ENCODE measurements around the gene MKKS. TPM values are rescaled to one million over a fixed set of nuclear protein-coding genes. Genes with fewer than 3 reads are reported as not detected.

Gene MKKS
- total RNA-seq, result 5.3 and 7.9 TPM in 2 replicates

DNA sequence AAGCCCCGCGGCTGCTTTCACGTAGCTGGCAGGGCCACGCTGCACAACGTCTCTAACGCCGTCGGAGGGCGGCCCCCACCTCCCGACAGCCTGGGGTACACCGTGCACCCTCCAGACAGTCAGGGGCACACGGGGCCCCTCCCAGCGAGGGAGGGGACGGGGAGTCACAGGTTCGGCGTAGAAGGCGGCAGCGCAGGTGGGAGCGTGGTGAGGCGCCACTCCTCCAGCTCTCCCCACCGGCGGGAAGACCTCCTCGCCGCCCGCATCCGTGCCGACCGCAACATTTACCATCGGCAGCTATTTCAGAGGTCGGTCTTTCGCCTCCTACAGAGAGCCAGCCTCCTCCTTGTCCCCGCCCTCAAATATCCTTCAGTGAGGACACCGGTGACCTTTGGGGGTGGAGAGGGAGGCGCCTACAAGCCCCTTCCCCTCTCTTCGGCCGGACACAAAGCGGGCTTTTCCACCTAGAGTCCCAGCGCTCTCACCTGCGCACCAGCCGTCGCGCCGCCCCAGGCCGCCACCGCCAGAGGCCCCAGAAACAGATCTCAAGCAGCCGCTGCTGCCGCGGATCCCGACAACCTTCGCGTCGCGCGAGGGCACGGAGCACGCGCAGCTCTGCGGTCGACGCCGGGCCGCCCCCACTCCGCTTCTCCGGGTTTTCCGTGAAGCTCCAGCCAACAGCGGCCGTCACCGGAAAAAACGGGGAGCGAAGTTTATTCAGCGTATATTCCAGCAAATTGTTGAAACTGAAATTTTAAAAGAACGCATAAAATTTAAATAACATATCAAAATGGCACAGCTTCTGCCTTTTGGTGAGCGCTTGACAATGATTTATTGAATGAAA is at the start of gene MKKS:
MKKS (minus strand) TSS at position 600 of the 844 bp plus-strand sequence. CDS start 20,708 bp downstream, outside the sequence.

DNA sequence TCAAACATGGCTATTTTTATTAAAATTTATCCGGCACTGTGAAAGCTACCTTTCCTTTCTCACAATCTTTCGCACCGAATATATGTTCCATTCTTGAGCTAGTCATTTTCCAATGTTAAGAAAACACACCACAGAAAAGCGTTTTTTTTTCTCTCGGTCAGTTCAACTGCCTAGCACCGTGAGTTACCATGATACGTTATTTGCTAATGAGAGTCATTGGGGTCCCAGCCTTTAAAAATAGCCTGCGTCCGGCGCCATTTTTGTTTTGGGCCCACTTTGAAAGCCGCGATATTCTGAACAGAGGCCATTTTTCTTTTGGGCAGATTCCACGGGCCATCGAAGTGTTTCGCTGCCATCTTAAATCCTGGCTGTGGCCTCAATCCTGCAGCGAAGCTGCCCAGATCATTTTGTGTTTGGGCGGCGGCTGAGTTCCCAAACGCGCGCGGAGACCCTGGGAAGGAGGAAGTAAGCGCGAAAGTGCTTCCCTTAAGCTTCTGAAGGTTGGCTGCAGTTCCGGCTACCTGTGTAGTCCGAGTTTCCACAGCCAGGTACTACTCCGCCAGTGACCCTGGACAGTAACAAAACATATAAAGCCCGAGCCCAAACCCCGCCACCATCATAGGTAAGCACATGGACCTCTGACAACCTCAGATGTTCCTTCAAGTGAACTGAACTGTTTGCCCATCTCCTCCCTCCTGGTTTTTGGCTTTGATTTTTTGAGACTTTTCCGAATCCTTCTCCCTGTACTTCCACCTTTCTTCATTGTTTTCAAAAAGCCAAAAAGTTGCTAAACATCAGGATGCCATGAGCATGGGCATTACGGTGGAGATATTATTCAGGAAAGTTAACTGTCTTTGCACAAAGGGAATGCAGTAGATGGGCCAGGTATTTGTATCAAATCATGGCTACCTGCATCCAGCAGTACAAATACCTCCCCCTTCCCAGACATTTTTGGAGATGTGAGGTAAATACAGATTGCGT is 1.1 kb upstream of the MKKS start, which contains the start of gene SLX4IP:
SLX4IP (plus strand) TSS at position 474 of the 981 bp plus-strand sequence. CDS start 22,900 bp downstream, outside the sequence.

Other genes with a start within 250 kb of the MKKS start
- under 0.01 and 5.9 TPM in 2 replicates for gene SNAP25, start 215.4 kb downstream of the MKKS start, total RNA-seq
- 3.7 and 4.6 TPM in 2 replicates for gene SLX4IP, start 1.1 kb upstream of the MKKS start, total RNA-seq
- gene JAG1, start 239.8 kb upstream of the MKKS start, total RNA-seq, result 18.4 and 36.2 TPM in 2 replicates